Inflammatory macrophage treated with lipopolysaccharide for 1 hour (primary cell): ENCODE measurements around the gene RIGI.
A peak's percentile ranks its signal among the peaks of the same experiment; 100 is the strongest.
"Not testable (repeated sequence)": the region's sequence is repeated elsewhere in the genome, so short reads cannot be mapped to it uniquely, and the experiment has no call there.

Experiments used
- DNase-seq, 2 donors: peaks; one replicate each; pipeline ENCODE4 v3.0.0-alpha.2; 2020 to 2022

RIGI gene

DNA sequence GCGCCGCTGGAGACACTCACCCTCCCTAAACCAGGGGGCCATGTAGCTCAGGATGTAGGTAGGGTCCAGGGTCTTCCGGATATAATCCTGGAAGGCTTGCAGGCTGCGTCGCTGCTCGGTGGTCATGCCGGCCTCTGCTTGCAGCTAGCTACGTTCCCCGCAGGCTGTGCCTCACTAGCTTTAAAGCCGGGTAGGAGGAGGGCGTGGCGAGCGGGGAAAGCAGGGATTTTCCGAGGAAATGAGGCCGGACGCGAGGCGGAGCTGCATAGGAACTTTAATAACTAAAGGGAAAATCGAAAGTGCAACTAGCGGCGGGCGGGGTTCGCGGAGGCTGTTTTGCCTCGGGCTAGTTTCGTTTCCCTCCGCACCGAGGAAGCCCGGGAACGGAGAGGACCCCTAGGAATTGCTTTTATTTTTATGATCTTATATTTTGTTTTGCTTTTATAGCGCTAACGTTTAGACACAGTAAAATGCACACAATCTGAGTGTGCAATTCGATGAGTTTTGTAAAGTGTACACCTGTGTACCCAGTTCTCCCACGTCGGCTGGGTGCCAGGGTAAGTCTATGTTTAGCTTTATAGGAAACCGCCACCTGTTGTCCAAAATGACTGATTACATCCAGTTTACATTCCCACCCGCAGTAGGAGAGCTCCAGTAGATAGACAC lies at the start of gene RIGI:
Gene RIGI, minus strand, starts transcription at position 156 of the 666 bp plus-strand sequence. Its CDS starts 30 bp downstream, at position 126.
- peak; percentile 94 to 100 for DNase-seq

DNA sequence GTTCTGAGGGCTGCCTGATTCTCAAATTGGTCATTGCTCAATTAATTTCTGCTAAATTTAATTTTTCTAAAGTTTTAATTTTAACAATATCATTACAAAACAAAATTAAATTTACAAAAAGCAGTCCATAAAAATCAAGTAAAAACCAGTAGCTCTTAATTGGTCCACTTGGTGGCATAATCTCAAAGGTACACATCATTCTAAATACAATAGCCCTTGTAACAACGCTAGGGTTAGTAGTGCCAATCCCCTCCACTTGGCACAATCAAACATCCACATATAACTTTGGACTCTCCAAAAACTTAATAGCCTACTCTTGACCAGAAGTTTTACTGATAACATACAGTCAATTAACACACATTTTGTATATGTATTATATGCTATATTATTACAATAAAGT lies 48.9 kb upstream of the RIGI start:
- no peak for DNase-seq

- DNase-seq, result peak; percentile 76 to 84
Measured at GRCh38 chr9:32573821-32574220, 47.8 kb upstream of the RIGI start.

GRCh38 chr9:32572900-32573523 lies 47.0 kb upstream of the RIGI start, which contains the start of gene NDUFB6:
NDUFB6 (minus strand) TSS chr9:32573159; CDS start chr9:32573060, 99 bp downstream.
- DNase-seq, result peak; percentile 90 to 97

DNA sequence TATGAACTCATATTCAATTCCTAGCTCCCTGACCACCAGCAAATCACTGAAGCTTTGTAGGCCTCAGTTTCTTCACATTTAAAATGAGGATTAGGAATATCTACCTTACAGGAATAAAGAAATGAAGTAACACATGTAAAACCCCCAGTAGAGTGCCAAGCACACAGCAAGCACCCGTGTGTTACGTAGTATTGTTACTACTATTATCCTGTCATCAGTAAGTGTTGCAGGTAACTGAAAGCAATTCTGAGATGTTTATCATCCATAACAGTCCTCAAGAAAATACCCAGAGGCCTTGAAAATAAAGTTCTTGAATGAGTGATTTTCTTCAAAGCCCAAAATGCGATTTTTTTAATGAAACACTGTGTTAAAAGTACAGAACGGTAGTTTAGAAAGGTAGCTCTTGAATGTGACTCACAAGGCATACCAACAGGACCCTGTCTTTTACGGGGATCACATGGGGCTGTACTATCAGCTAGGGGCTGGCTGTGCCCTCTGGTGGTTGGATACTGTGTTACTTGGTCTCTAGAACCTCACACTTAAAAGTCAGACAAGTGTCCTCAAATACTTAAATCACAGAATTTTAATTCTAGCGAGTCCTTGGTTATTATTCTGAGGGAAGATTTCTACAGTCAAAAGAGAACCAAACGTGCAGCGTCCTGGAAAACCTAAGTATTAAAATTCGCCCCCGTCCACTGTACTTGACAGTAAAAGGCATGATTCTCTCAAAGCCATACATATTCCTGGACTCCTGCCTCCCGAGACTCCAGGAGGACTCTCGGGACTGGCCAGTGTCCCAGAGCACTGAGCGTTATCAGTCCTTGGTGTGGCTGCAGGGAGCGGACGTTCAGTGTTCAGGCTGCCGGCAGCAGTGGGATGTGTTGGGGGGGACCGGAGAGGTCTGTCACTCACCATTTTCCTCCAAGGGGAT lies 46.2 kb upstream of the RIGI start:
- peak; percentile 71 to 81 for DNase-seq

DNA sequence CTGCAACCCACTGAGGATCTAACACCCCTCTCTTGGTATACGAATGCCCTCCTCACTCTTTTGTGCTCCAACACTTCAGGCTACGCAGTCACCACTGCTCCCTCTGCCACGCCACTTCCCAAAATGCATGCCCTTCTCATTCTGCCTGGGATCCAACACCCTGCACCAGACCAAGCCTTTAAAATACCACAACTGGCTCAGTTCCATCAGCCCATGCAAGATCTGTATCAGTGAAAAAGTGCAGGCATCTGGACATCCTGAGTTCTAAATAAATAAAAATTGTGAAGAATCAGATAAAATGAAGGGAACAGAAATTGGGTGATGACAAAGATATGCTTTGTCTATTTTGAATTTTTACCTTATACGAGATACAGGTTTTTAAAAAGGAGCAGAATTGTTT lies 44.3 kb upstream of the RIGI start:
- DNase-seq, result no peak

DNA sequence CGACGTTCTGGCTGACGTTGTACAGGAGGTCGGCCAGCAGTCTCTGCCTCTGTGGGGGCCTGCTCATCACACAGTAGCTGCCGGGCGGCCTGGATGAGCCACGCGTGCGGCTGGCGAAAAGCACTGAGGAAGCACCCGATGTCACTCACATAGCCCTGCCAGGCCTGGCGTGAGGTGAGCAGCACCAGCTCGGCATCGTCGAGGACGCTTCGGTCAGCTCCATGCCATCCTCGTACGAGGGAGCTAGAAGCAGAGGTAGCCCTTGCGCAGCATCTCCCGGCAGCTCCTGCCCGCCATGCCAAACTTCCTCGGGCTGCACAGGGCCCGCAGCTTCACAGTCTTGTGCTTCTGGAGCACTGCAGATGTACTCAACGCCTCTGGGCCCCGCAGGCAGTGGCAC lies 40.8 kb upstream of the RIGI start:
- DNase-seq, result no peak

DNA sequence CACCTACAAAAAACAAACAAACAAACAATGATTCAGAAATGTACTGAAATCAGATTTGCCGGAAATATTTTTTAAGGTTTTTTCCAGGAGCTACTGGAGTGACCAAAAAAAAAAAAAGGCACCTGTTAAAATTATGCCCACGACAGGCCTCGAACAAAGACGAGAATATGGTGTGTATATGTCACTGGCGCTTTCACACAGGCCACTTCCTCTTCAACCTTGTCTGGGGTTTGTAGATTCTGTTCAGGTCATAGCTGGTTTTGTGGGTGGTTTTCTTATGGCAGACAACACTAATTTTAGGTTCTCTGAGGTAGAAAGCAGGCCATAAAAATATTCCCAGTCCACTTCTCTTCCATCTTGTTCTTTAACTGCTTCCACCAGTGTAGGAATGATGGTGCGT lies 40.0 kb upstream of the RIGI start:
- no peak for DNase-seq

DNA sequence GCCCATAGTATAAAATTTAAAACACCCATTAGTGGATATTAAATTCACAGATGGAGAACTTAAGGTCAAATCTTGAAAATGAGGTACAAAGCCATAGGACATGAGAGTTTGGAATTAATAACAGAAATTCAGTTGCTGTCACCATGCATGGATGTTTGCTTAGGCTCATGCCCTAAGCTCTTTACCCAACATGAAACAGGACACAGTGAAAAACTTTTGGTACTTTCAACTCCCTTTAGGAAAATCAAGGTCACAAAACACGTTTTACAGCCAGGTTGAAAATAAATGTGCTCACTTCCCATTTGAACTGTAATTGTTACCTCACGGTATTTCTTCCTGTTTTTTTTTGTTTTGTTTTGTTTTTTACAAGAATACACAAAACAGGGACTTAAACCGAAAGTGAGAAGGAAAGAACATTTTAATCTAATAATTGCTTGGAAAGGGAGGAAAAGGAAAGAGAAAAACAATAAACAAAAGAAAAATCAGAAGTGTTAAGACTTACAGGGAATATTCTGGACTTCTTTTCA lies 32.5 kb upstream of the RIGI start:
- DNase-seq, result peak; percentile 19 to 29

- no peak for DNase-seq
Measured at GRCh38 chr9:32554591-32554990, 28.6 kb upstream of the RIGI start.

- no peak for DNase-seq
Measured at GRCh38 chr9:32554107-32554506, 28.1 kb upstream of the RIGI start.

DNA sequence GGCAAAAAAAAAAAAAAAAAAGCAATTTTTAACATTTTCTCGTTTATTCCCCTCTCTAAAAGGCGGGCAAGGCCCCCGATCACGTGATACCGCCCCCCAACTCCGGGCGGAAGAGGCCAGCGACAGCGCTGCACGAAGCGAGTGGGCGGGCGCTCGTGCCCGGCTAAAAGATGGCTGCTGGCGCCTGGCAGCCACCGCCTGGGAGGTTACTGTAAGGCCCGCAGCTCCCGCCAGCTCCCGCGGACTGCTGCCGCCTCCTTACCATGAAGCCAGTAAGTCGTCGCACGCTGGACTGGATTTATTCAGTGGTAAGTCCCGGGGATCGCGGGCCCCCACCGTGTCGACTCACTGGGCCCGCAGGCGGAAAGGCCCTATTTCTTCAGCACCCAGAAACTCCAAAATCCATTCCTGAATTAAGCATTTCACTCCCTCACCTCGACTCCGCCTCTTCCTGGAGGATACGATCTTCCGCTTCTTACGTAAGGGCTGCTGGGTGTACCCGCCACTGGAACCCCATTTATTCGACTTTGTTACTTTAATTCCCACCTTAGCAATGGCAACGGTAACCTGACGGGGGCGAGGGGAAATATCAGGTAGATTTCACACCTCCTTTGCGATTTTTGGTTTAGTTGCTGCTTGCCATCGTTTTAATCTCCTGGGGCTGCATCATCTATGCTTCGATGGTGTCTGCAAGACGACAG lies 26.3 kb upstream of the RIGI start, which contains the start of the genes SMIM27 and TOPORS:
Gene SMIM27, plus strand, starts transcription at position 156 of the 701 bp plus-strand sequence. Its CDS starts 108 bp downstream, at position 264.
Gene TOPORS, minus strand, starts transcription at position 415 of the 701 bp plus-strand sequence. Its CDS starts 150 bp downstream, at position 265.
- DNase-seq, result peak; percentile 85 to 91

GRCh38 chr9:32551276-32552051 lies 25.5 kb upstream of the RIGI start:
- DNase-seq, result peak; percentile 61 to 64

- peak; percentile 66 to 84 for DNase-seq
Measured at GRCh38 chr9:32550562-32551275, 24.7 kb upstream of the RIGI start.

- no peak for DNase-seq
Measured at GRCh38 chr9:32550150-32550561, 24.2 kb upstream of the RIGI start.

DNA sequence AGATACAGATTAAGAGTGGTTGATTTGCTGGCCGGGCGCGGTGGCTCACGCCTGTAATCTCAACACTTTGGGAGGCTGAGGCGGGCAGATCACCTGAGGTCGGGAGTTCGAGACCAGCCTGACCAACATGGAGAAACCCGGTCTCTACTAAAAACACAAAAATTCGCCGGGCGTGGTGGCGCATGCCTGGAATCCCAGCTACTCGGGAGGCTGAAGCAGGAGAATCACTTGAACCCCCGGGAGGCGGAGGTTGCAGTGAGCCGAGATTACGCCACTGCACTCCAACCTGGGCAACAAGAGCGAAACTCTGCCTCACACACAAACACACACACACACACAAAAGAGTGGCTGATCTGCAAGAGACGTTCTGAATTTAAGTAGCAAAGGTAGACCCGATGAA lies 22.2 kb upstream of the RIGI start:
- DNase-seq, result not testable (repeated sequence)

DNA sequence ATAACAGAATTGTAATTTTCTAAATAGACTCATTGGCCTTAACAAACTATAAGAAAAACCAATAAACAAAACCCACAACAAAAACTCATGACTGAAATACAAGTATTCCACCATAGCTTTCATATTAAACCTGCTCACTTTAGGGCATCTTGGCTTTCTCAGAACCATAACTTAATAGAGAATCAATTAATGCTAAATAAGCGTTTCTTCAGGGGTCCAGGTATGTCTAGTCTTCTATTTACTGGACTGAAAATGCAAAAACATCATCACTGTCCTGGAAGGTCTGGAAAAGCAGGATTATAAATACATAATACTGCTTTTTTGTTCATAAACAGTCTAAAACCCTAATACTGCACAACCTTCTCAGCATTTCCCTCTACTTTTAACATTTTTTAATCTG lies 19.9 kb upstream of the RIGI start:
- no peak for DNase-seq

GRCh38 chr9:32543047-32543446 lies 17.1 kb upstream of the RIGI start:
- no peak for DNase-seq

DNA sequence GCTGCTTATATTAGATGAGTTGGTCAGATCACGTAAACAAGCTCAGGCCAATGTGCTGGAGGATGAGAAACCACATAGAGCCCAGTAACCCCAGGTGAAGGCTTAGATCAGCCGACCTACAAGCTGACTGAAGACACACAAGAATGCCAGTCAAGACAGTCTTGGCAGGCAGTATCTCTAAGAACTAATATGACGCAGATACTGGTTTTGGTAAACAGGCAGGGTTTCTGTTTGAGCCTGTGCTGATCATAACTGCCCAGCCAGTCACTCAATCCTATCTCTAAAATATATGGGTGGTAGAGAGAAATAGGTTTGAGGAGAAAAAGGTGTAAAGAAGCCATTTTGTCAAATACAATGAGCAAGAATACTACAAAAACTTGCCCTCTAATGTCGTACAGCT lies 7.8 kb upstream of the RIGI start:
- no peak for DNase-seq

- no peak for DNase-seq
Measured at GRCh38 chr9:32533336-32533735, 7.3 kb upstream of the RIGI start.

DNA sequence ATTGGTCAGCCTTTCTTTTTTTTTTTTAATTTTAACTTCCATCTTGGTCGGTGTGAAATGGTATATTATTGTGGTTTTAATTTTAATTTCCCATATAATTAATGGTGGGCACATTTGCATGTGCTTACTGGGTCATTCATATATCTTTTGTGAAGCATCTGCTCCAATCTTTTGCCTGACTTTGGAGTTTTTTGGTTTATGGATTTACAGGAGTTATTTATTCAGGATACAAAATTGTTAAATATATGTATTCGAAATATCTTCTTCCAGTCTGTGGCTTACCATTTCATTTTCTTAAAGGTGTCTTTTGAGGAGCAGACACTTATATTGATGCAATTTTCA lies 682 bp upstream of the RIGI start:
- no peak for DNase-seq
